OCI-LY7 (cell line): ENCODE measurements around the gene MMAA.

Experiments used
- EZH2phosphoT487 ChIP-seq: fragments of 200-600 bp; sonication (generic); IDR thresholded peaks from 2 replicates; pipeline ENCODE4 v1.6.1; 2018; ENCODE audit warnings: low read depth, borderline replicate concordance, mild to moderate bottlenecking, mixed run types, antibody characterized with exemption, low read length, moderate library complexity, mixed read lengths
- TF ChIP-seq, protein P1 (sequence below): fragments of 200-600 bp; sonication (generic); conservative IDR thresholded peaks from 2 replicates; pipeline ENCODE4 v1.5.1; 2014; ENCODE audit warnings: mild to moderate bottlenecking, antibody characterized with exemption, low read length, moderate library complexity, mixed read lengths

DNA sequence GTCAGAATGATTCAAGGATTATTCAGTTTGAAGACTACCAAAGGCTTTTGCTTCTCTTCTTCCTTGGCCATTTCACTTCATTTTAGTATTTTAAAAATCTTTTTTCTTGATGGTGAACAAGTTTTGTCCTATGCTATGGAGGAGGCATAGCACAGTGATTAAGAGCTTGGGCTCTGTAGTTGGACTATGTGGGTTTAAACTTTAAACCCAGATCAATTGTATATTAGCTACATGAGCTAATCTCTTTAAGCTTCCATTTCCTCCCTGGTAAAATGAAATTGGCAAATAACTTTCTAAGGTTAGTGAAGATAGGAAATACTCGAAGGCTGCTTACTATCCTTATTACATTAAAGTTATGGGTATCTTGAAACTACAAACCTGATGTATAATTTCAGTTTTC lies 37.0 kb downstream of the MMAA start:
- TF ChIP-seq, protein P1, sequence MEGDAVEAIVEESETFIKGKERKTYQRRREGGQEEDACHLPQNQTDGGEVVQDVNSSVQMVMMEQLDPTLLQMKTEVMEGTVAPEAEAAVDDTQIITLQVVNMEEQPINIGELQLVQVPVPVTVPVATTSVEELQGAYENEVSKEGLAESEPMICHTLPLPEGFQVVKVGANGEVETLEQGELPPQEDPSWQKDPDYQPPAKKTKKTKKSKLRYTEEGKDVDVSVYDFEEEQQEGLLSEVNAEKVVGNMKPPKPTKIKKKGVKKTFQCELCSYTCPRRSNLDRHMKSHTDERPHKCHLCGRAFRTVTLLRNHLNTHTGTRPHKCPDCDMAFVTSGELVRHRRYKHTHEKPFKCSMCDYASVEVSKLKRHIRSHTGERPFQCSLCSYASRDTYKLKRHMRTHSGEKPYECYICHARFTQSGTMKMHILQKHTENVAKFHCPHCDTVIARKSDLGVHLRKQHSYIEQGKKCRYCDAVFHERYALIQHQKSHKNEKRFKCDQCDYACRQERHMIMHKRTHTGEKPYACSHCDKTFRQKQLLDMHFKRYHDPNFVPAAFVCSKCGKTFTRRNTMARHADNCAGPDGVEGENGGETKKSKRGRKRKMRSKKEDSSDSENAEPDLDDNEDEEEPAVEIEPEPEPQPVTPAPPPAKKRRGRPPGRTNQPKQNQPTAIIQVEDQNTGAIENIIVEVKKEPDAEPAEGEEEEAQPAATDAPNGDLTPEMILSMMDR, result no peak
- TF ChIP-seq EZH2phosphoT487, result no peak
